BLaER1 (cell line): ENCODE data around the gene HSPA12A.

Experiments used
- H3K27ac ChIP-seq: shearing (Covaris generic); formaldehyde crosslinking; 2 replicates; pipeline ENCODE4 v1.8.1; 2022
- H3K27me3 ChIP-seq: shearing (Covaris generic); formaldehyde crosslinking; 2 replicates; pipeline ENCODE4 v1.8.1; 2022
- H3K36me3 ChIP-seq: shearing (Covaris generic); formaldehyde crosslinking; 2 replicates; pipeline ENCODE4 v1.8.1; 2022
- H3K4me1 ChIP-seq: shearing (Covaris generic); formaldehyde crosslinking; 2 replicates; pipeline ENCODE4 v1.8.1; 2022
- H3K4me2 ChIP-seq: shearing (Covaris generic); formaldehyde crosslinking; 2 replicates; pipeline ENCODE4 v1.8.1; 2022
- H3K4me3 ChIP-seq: shearing (Covaris generic); formaldehyde crosslinking; 2 replicates; pipeline ENCODE4 v1.8.1; 2022
- H3K9ac ChIP-seq: shearing (Covaris generic); formaldehyde crosslinking; 2 replicates; pipeline ENCODE4 v1.8.1; 2022
- H3K9me3 ChIP-seq: shearing (Covaris generic); formaldehyde crosslinking; 2 replicates; pipeline ENCODE4 v1.8.1; 2022
- H4K20me1 ChIP-seq: shearing (Covaris generic); formaldehyde crosslinking; 2 replicates; pipeline ENCODE4 v1.8.1; 2022
- Cebpa-rat ChIP-seq: shearing (Covaris generic); IDR thresholded peaks from 2 replicates; pipeline ENCODE4 v1.8.1; 2022

The HSPA12A gene

DNA sequence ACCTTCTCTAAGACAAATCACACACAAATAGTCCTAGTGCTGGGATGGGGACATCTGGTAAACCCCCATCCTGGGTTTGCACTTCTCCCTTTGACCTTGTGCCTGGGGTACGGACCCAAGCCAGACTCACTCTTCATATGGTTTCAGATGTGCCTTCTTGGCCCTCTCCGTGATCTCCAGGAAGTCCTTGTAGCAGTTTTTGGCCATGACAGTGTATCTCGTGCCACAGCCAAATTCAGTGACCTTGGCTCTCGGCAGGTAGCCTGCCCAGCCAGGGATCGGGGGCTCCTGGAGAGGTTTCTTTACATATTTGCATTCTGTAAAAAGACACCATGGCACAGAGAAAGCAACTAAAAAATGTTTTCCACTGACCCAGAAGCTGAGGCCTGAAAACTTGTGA is 77.7 kb downstream of the HSPA12A start:
- H3K9me3 ChIP-seq, result no peaks in the 10 kb centered on the region
- H4K20me1 ChIP-seq, result no peaks in the 10 kb centered on the region
- H3K36me3 ChIP-seq, result no peaks in the 10 kb centered on the region
- H3K27me3 ChIP-seq, result no peaks in the 10 kb centered on the region
- H3K4me2 ChIP-seq, result no peak overlapping the region
- H3K4me3 ChIP-seq, result no peak overlapping the region
- TF ChIP-seq Cebpa-rat, result no peak
- no peaks in the 10 kb centered on the region for H3K4me1 ChIP-seq
- no peak overlapping the region for H3K27ac ChIP-seq
- H3K9ac ChIP-seq, result no peak overlapping the region

GRCh38 chr10:116663342-116663741 is 79.0 kb downstream of the HSPA12A start:
- H3K27me3 ChIP-seq, result no peaks in the 10 kb centered on the region
- H3K4me1 ChIP-seq, result no peaks in the 10 kb centered on the region
- no peak overlapping the region for H3K4me2 ChIP-seq
- H3K4me3 ChIP-seq, result no peak overlapping the region
- H3K9me3 ChIP-seq, result no peaks in the 10 kb centered on the region
- H3K36me3 ChIP-seq, result no peaks in the 10 kb centered on the region
- H3K27ac ChIP-seq, result no peak overlapping the region
- H3K9ac ChIP-seq, result no peak overlapping the region
- H4K20me1 ChIP-seq, result no peaks in the 10 kb centered on the region
- no peak for TF ChIP-seq Cebpa-rat

- H3K27ac ChIP-seq, result no peak overlapping the region
- no peaks in the 10 kb centered on the region for H3K9me3 ChIP-seq
- no peak overlapping the region for H3K4me2 ChIP-seq
- no peaks in the 10 kb centered on the region for H3K36me3 ChIP-seq
- no peak overlapping the region for H3K4me3 ChIP-seq
- H3K4me1 ChIP-seq, result no peaks in the 10 kb centered on the region
- no peaks in the 10 kb centered on the region for H3K27me3 ChIP-seq
- no peaks in the 10 kb centered on the region for H4K20me1 ChIP-seq
- H3K9ac ChIP-seq, result no peak overlapping the region
- TF ChIP-seq Cebpa-rat, result no peak
Measured at GRCh38 chr10:116660860-116661259, 81.5 kb downstream of the HSPA12A start.

GRCh38 chr10:116659049-116659670 is 83.2 kb downstream of the HSPA12A start:
- TF ChIP-seq Cebpa-rat, result no peak
- H4K20me1 ChIP-seq, result no peaks in the 10 kb centered on the region
- H3K27ac ChIP-seq, result no peak overlapping the region
- H3K9me3 ChIP-seq, result no peaks in the 10 kb centered on the region
- no peaks in the 10 kb centered on the region for H3K4me1 ChIP-seq
- no peak overlapping the region for H3K9ac ChIP-seq
- H3K4me2 ChIP-seq, result no peak overlapping the region
- no peak overlapping the region for H3K4me3 ChIP-seq
- H3K36me3 ChIP-seq, result no peaks in the 10 kb centered on the region
- H3K27me3 ChIP-seq, result no peaks in the 10 kb centered on the region

- Histone ChIP-seq H3K4me2 (no peak overlapping the region), H3K36me3 (no peaks in the 10 kb centered on the region), H3K9ac (no peak overlapping the region), H3K4me1 (no peaks in the 10 kb centered on the region), H3K27me3 (no peaks in the 10 kb centered on the region), H3K4me3 (no peak overlapping the region), H3K27ac (no peak overlapping the region), H3K9me3 (no peaks in the 10 kb centered on the region), H4K20me1 (no peaks in the 10 kb centered on the region)
- no peak for TF ChIP-seq Cebpa-rat
Measured at GRCh38 chr10:116657863-116658551, 84.4 kb downstream of the HSPA12A start.

- Histone ChIP-seq H3K9me3 (no peaks in the 10 kb centered on the region), H3K4me2 (no peak overlapping the region), H3K36me3 (no peaks in the 10 kb centered on the region), H3K27ac (no peak overlapping the region), H3K4me1 (no peaks in the 10 kb centered on the region), H4K20me1 (no peaks in the 10 kb centered on the region), H3K4me3 (no peak overlapping the region), H3K9ac (no peak overlapping the region), H3K27me3 (no peaks in the 10 kb centered on the region)
- TF ChIP-seq Cebpa-rat, result no peak
Measured at GRCh38 chr10:116656044-116656443, 86.3 kb downstream of the HSPA12A start.

DNA sequence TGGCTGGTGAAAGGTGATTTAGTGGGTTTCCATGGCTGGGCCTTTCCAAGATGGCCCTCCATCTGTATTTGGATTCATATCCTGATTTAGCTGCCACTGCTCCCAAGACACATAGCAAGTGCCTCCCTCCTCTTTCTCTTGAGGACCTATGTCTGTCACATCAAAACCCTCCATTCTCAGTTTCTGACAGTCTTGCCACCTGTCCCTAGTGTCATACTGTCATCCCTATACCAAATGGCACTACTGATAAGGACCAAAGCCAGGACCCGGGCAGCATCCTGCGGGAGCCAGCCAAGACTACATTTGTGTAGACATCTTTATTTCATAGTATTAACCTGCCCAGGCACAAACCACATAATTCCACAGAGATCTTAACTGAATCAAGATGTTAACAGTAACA is 86.8 kb downstream of the HSPA12A start:
- Histone ChIP-seq H3K9ac (no peak overlapping the region), H3K4me2 (no peak overlapping the region), H3K36me3 (no peaks in the 10 kb centered on the region), H3K9me3 (no peaks in the 10 kb centered on the region), H4K20me1 (no peaks in the 10 kb centered on the region), H3K4me1 (no peaks in the 10 kb centered on the region), H3K27ac (no peak overlapping the region), H3K4me3 (no peak overlapping the region), H3K27me3 (no peaks in the 10 kb centered on the region)
- TF ChIP-seq Cebpa-rat, result no peak

GRCh38 chr10:116654816-116655215 is 87.5 kb downstream of the HSPA12A start:
- Histone ChIP-seq H3K4me2 (no peak overlapping the region), H3K4me1 (no peaks in the 10 kb centered on the region), H3K27ac (no peak overlapping the region), H4K20me1 (no peaks in the 10 kb centered on the region), H3K4me3 (no peak overlapping the region), H3K9me3 (0 out of 2 replicates have a peak, but pooled peaks cover 4% of the 10 kb centered on the region), H3K36me3 (no peaks in the 10 kb centered on the region), H3K9ac (no peak overlapping the region), H3K27me3 (no peaks in the 10 kb centered on the region)
- no peak for TF ChIP-seq Cebpa-rat

- H3K36me3 ChIP-seq, result no peaks in the 10 kb centered on the region
- H3K4me3 ChIP-seq, result no peak overlapping the region
- no peak overlapping the region for H3K9ac ChIP-seq
- H3K27me3 ChIP-seq, result no peaks in the 10 kb centered on the region
- H3K9me3 ChIP-seq, result peaks cover 9% of the 10 kb centered on the region; the same call in 1 of the 2 replicates
- H4K20me1 ChIP-seq, result no peaks in the 10 kb centered on the region
- H3K27ac ChIP-seq, result no peak overlapping the region
- no peaks in the 10 kb centered on the region for H3K4me1 ChIP-seq
- H3K4me2 ChIP-seq, result no peak overlapping the region
- no peak for TF ChIP-seq Cebpa-rat
Measured at GRCh38 chr10:116653885-116654284, 88.5 kb downstream of the HSPA12A start.

- Histone ChIP-seq H3K27ac (no peak overlapping the region), H3K9ac (no peak overlapping the region), H3K27me3 (no peaks in the 10 kb centered on the region), H3K36me3 (no peaks in the 10 kb centered on the region), H3K4me2 (no peak overlapping the region), H4K20me1 (no peaks in the 10 kb centered on the region), H3K9me3 (peaks cover 9% of the 10 kb centered on the region; the same call in 1 of the 2 replicates), H3K4me3 (no peak overlapping the region), H3K4me1 (no peaks in the 10 kb centered on the region)
- no peak for TF ChIP-seq Cebpa-rat
Measured at GRCh38 chr10:116648903-116649302, 93.5 kb downstream of the HSPA12A start.

- Histone ChIP-seq H3K27me3 (no peaks in the 10 kb centered on the region), H3K9ac (no peak overlapping the region), H3K4me2 (no peak overlapping the region), H3K4me1 (no peaks in the 10 kb centered on the region), H3K36me3 (no peaks in the 10 kb centered on the region), H3K9me3 (peaks cover 9% of the 10 kb centered on the region; the same call in 1 of the 2 replicates), H4K20me1 (no peaks in the 10 kb centered on the region), H3K27ac (no peak overlapping the region), H3K4me3 (no peak overlapping the region)
- no peak for TF ChIP-seq Cebpa-rat
Measured at GRCh38 chr10:116646502-116646901, 95.9 kb downstream of the HSPA12A start.
